Upper lobe of right lung (tissue), 1 donor: ENCODE measurements around the gene CP. TPM values are rescaled to one million over a fixed set of nuclear protein-coding genes. Genes with fewer than 3 reads are reported as not detected.

ENCODE experiments used
- ATAC-seq: fragments of 200-7000 bp; cut with Tn5 transposase; one replicate; pipeline ENCODE4 v1.9.1; 2020; ENCODE audit warnings: mild to moderate bottlenecking, moderate library complexity
- DNase-seq: peaks from one replicate; pipeline ENCODE4 v3.0.0-alpha.2; 2020
- H3K27ac ChIP-seq: fragments of 200-600 bp; one replicate; pipeline ENCODE4 v1.8.0; 2022
- H3K27me3 ChIP-seq: fragments of 200-600 bp; one replicate; pipeline ENCODE4 v1.8.0; 2022; ENCODE audit warnings: mild to moderate bottlenecking
- H3K36me3 ChIP-seq: fragments of 200-600 bp; one replicate; pipeline ENCODE4 v1.8.0; 2022
- H3K4me1 ChIP-seq: fragments of 200-600 bp; one replicate; pipeline ENCODE4 v1.8.0; 2022
- H3K4me3 ChIP-seq: fragments of 200-600 bp; one replicate; pipeline ENCODE4 v1.8.0; 2022; ENCODE audit warnings: mild to moderate bottlenecking
- H3K9me3 ChIP-seq: fragments of 200-600 bp; one replicate; pipeline ENCODE4 v1.8.0; 2022
- CTCF ChIP-seq: fragments of 200-600 bp; IDR thresholded peaks from one replicate; pipeline ENCODE4 v1.8.0; 2022; ENCODE audit warnings: antibody characterized with exemption
- intact Hi-C: fragments of 100-400 bp; cut with DNase I; formaldehyde crosslinking; loops from one replicate; pipeline ENCODE4 v1.11.0; 2022
- total RNA-seq: library from RNA; stranded (reverse); fragmentation: NEBNext Ultra II Directional; extraction: Animal tissue kit (Norgen Biotek cat#: 25700); gene quantifications from one replicate; pipeline ENCODE4 v1.2.1, GENCODE V29; 2021
- donor health status: DM: no; HTN: yes; CAD: no; lungs with severe emphysema.

Gene CP
- total RNA-seq, 1 donor from 2014 or later: 3.4 TPM

GRCh38 chr3:149160754-149161300 is 60.8 kb downstream of the CP start:
- Histone ChIP-seq H3K27ac (no peak overlapping the region), H3K36me3 (peaks cover 64% of the 10 kb centered on the region), H3K9me3 (no peaks in the 10 kb centered on the region), H3K4me3 (no peak overlapping the region), H3K27me3 (no peaks in the 10 kb centered on the region), H3K4me1 (no peaks in the 10 kb centered on the region)
- intact Hi-C loops: no loop called here
- no peak for DNase-seq
- ATAC-seq: no peak
- no peak for TF ChIP-seq CTCF

DNA sequence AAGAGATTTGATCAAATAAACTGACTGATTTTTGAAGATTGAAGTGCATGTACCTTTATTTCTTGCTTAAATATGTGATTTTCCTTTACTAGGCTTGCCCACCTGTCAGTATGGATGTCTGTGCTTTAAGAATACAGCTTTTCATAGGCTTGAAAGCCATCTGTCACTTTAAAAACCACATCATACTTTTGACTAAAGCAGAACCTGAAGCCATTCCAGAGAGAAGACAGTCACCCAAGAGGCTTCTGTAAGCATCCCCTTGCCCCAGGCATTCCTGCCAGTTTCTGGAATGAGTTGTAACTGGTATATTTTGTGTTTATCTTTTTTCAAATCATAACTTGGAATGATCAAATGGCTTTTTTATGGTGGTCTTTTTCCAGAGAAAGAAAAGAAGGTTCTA is 68.2 kb downstream of the CP start:
- no peaks in the 10 kb centered on the region for H3K27me3 ChIP-seq
- H3K4me1 ChIP-seq: peaks cover 10% of the 10 kb centered on the region
- intact Hi-C loops: no loop called here
- no peak for ATAC-seq
- peaks cover 67% of the 10 kb centered on the region for H3K36me3 ChIP-seq
- DNase-seq: no peak
- TF ChIP-seq CTCF: no peak
- no peaks in the 10 kb centered on the region for H3K9me3 ChIP-seq
- no peak overlapping the region for H3K27ac ChIP-seq
- no peak overlapping the region for H3K4me3 ChIP-seq

GRCh38 chr3:149152420-149152819 is 69.2 kb downstream of the CP start:
- Histone ChIP-seq H3K36me3 (peaks cover 58% of the 10 kb centered on the region), H3K9me3 (no peaks in the 10 kb centered on the region), H3K4me3 (no peak overlapping the region), H3K4me1 (peaks cover 10% of the 10 kb centered on the region), H3K27ac (no peak overlapping the region), H3K27me3 (no peaks in the 10 kb centered on the region)
- DNase-seq (no peak), ATAC-seq (peak; percentile 46)
- no peak for TF ChIP-seq CTCF
- intact Hi-C loops: no loop called here

DNA sequence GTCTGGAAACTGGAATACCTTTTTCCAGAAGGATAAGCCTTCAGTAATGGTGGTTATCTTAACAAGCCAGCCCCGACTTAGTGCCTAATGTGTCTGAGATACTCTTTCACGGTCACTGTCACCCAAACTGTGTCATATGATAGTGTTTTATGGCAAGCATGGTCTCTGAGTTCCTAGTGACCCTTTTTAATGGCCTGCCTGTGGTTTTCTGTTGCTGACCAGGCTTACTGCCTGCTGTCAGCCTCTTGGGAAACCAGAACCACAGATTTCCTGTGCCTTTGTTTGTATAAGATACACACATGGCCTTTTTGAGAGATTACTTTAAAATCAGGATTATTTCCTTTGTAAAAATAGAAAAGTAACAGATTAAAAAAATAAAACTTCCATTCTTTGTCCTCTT is 69.8 kb downstream of the CP start:
- intact Hi-C loops: no loop called here
- H3K4me3 ChIP-seq: no peak overlapping the region
- peaks cover 10% of the 10 kb centered on the region for H3K4me1 ChIP-seq
- H3K27ac ChIP-seq: no peak overlapping the region
- TF ChIP-seq CTCF: no peak
- H3K9me3 ChIP-seq: no peaks in the 10 kb centered on the region
- H3K36me3 ChIP-seq: peaks cover 56% of the 10 kb centered on the region
- no peaks in the 10 kb centered on the region for H3K27me3 ChIP-seq
- ATAC-seq (peak; percentile 71), DNase-seq (no peak)

DNA sequence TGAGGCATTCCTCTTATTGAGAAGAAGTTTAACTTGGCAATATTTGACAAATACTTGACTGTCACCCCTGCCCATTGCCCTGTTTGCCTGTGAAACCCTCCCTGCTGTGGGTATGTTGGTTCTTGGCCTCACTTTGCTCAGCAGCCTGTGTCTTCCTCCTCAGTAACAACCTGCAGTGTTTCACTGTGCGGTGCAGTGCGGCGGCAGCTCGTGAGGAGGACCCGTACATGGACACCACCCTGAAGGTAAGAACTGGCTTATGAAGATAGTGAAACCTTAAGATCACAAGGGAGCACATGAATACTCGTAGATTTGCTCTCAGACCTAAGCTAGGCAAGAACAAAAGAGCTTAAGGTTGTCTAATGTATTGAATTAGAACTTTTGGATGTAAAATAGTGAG is 71.2 kb downstream of the CP start:
- no peak overlapping the region for H3K4me3 ChIP-seq
- no peak overlapping the region for H3K27ac ChIP-seq
- no peaks in the 10 kb centered on the region for H3K27me3 ChIP-seq
- ATAC-seq: no peak
- no peaks in the 10 kb centered on the region for H3K9me3 ChIP-seq
- H3K4me1 ChIP-seq: peaks cover 10% of the 10 kb centered on the region
- peaks cover 52% of the 10 kb centered on the region for H3K36me3 ChIP-seq
- no peak for DNase-seq
- intact Hi-C loops: no loop called here
- TF ChIP-seq CTCF: no peak

DNA sequence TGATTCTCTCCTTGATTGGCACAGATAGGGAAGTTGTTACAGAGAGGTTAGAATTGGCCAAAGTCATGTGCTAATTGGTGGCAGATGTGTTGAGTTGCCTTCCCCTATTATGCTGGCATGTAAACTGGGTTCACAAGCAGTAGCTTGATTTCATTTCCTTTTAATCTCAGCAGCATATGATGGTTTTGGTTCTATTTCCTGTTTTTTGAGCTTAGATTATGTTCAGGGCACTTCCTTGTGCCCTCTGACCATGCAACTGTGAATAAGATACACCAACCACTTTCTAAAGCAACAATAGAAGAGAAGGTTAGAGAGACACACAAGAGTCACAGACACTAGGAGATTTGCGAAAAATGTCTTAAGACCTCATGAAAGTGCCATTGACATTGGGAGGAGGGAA is 75.7 kb downstream of the CP start:
- intact Hi-C loops: no loop called here
- ATAC-seq: peak; percentile 90
- no peak for DNase-seq
- H3K27me3 ChIP-seq: no peaks in the 10 kb centered on the region
- TF ChIP-seq CTCF: no peak
- peak overlapping the region; percentile 45 for H3K27ac ChIP-seq
- H3K36me3 ChIP-seq: peaks cover 45% of the 10 kb centered on the region
- no peaks in the 10 kb centered on the region for H3K9me3 ChIP-seq
- H3K4me1 ChIP-seq: no peaks in the 10 kb centered on the region
- H3K4me3 ChIP-seq: no peak overlapping the region
